Calu3 (cell line): Measurements from ENCODE around the gene PRDX6. TPM values are rescaled to one million over a fixed set of nuclear protein-coding genes. Genes with fewer than 3 reads are reported as not detected.

Experiments used
- BruUV-seq: library from RNA; stranded (reverse); fragments of 400-500 nt; replicated peaks from 2 replicates; lab custom pipeline; 2021; lab: Mats Ljungman, UMichigan
- CTCF ChIA-PET: fragments of 300-600 bp; sonication (Branson Sonifier 250); formaldehyde crosslinking; loops from one replicate; lab custom pipeline; 2022; ENCODE audit warnings: antibody characterized with exemption; lab: Charles Lee
- DNase-seq: peaks from one replicate; pipeline ENCODE4 v3.0.0; 2022
- H3K27ac Mint-ChIP-seq: one replicate; pipeline ENCODE4 v1.8.0; 2022; ENCODE audit warnings: mixed read lengths; ENCODE audit not compliant: unreplicated experiment
- H3K27me3 Mint-ChIP-seq: one replicate; pipeline ENCODE4 v1.8.0; 2022; ENCODE audit warnings: mixed read lengths; ENCODE audit not compliant: unreplicated experiment
- H3K36me3 Mint-ChIP-seq: one replicate; pipeline ENCODE4 v1.8.0; 2022; ENCODE audit warnings: mild to moderate bottlenecking, moderate library complexity, mixed read lengths; ENCODE audit not compliant: insufficient read depth, unreplicated experiment
- H3K4me1 Mint-ChIP-seq: one replicate; pipeline ENCODE4 v1.8.0; 2022; ENCODE audit warnings: mild to moderate bottlenecking, low read depth, mixed read lengths; ENCODE audit not compliant: unreplicated experiment
- H3K4me3 Mint-ChIP-seq: one replicate; pipeline ENCODE4 v1.8.0; 2022; ENCODE audit warnings: mild to moderate bottlenecking, low read depth, moderate library complexity, mixed read lengths; ENCODE audit not compliant: unreplicated experiment
- H3K9me3 Mint-ChIP-seq: one replicate; pipeline ENCODE4 v1.8.0; 2022; ENCODE audit warnings: low read depth, mixed read lengths; ENCODE audit not compliant: unreplicated experiment
- intact Hi-C: fragments of 100-400 bp; cut with micrococcal nuclease; formaldehyde crosslinking; loops from one replicate; pipeline ENCODE4 v1.10.0; 2022; ENCODE audit not compliant: unreplicated experiment
- total RNA-seq: library from RNA; stranded (reverse); gene quantifications from 2 replicates; pipeline ENCODE4 v1.2.3, GENCODE V29; 2022
- TF ChIP-seq, protein P1 (sequence below): fragments of 200-600 bp; IDR thresholded peaks from one replicate; pipeline ENCODE4 v1.8.0; 2022; ENCODE audit warnings: antibody characterized with exemption; ENCODE audit not compliant: unreplicated experiment

PRDX6 gene
- total RNA-seq, 1 experiment from 2014 or later: 360 TPM

DNA sequence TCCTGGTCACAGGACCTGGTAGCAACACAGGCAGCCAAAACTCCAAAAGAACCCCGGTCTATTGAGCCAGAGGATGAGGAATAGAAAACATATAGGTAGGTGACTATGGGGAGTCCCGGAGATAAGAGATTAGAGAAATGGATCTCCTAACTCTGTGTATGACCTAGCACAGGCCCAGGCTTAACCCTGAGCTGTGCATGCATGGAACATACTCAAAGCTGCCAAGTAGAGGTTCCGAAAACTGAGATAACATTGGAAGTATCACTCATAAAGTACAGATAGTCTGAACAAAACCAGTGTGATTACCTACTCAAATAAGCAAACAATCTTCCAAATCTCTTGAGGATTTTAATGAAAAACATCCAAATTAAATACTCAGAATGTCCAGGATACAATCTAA lies 31.5 kb upstream of the PRDX6 start:
- no TSS peak for BruUV-seq
- intact Hi-C loops: no loop called here
- no peaks in the 10 kb centered on the region for H3K27me3 Mint-ChIP-seq
- no peak for DNase-seq
- TF ChIP-seq, protein P1, sequence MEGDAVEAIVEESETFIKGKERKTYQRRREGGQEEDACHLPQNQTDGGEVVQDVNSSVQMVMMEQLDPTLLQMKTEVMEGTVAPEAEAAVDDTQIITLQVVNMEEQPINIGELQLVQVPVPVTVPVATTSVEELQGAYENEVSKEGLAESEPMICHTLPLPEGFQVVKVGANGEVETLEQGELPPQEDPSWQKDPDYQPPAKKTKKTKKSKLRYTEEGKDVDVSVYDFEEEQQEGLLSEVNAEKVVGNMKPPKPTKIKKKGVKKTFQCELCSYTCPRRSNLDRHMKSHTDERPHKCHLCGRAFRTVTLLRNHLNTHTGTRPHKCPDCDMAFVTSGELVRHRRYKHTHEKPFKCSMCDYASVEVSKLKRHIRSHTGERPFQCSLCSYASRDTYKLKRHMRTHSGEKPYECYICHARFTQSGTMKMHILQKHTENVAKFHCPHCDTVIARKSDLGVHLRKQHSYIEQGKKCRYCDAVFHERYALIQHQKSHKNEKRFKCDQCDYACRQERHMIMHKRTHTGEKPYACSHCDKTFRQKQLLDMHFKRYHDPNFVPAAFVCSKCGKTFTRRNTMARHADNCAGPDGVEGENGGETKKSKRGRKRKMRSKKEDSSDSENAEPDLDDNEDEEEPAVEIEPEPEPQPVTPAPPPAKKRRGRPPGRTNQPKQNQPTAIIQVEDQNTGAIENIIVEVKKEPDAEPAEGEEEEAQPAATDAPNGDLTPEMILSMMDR: no peak
- no peaks in the 10 kb centered on the region for H3K4me1 Mint-ChIP-seq
- no peak overlapping the region for H3K27ac Mint-ChIP-seq
- no peak overlapping the region for H3K4me3 Mint-ChIP-seq
- peaks cover 13% of the 10 kb centered on the region for H3K9me3 Mint-ChIP-seq
- no peaks in the 10 kb centered on the region for H3K36me3 Mint-ChIP-seq
- CTCF ChIA-PET: no interaction called here

DNA sequence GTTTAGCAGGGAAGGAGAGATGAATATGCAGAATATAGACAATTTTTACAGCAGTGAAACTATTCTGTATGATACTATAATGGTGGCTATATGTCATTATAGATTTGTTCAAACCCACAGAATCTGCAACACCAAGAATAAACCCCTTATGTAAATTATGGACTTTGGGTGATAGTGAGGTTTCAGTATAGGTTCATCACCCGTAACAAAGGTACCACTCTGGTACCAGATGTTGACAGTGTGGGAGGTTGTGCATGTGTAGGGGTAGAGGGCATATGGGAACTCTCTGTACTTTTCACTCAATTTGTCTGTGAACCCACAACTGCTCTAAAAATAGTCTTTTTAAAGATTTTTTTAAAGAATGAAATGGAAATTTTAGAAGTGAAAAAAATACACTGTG lies 29.9 kb upstream of the PRDX6 start:
- Mint-ChIP-seq H3K36me3 (no peaks in the 10 kb centered on the region), H3K27ac (no peak overlapping the region), H3K9me3 (peaks cover 13% of the 10 kb centered on the region), H3K4me1 (no peaks in the 10 kb centered on the region), H3K27me3 (no peaks in the 10 kb centered on the region), H3K4me3 (no peak overlapping the region)
- DNase-seq: no peak
- intact Hi-C loops: no loop called here
- CTCF ChIA-PET: no interaction called here
- no TSS peak for BruUV-seq
- TF ChIP-seq, protein P1: no peak

DNA sequence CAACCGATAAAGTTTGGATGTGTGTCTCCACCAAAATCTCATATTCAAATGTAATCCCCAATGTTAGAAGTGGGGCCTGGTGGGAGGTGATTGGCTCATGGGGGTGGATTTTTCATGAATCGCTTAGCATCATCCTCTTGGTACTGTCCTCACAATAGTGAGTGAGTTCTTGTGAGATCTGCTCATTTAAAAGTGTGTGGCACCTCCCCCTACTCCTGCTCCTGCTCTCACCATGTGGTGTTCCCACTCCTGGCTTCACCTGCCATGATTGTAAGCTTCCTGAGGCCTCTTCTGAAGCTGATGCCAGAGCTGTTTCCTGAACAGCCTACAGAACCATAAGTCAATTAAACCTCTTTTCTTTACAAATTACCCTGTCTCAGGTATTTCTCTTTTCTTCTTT lies 28.2 kb upstream of the PRDX6 start:
- no peak overlapping the region for H3K27ac Mint-ChIP-seq
- no peaks in the 10 kb centered on the region for H3K36me3 Mint-ChIP-seq
- peaks cover 8% of the 10 kb centered on the region for H3K9me3 Mint-ChIP-seq
- no peaks in the 10 kb centered on the region for H3K4me1 Mint-ChIP-seq
- intact Hi-C loops: no loop called here
- no TSS peak for BruUV-seq
- CTCF ChIA-PET: no interaction called here
- no peaks in the 10 kb centered on the region for H3K27me3 Mint-ChIP-seq
- no peak overlapping the region for H3K4me3 Mint-ChIP-seq
- DNase-seq: no peak
- TF ChIP-seq, protein P1: no peak

DNA sequence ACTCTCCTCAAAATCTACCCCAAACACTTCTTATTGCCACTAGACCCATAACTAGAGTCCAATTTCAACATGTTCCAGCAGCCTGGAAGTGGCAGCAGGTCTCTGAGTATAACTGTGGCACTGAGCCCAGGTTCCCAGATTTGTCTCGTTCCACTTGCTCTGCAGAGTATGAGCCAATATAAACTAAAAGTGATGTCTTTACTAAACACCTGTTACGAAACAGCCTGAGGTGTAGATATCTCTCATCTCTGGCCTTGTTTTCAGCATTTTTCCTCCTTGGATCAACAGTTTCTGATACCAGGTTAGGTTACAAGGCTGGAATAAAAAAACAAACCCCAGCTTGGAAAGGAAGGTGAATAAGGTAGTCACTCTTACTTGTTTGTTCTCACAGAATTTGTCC lies 25.2 kb upstream of the PRDX6 start:
- H3K36me3 Mint-ChIP-seq: no peaks in the 10 kb centered on the region
- intact Hi-C loops: no loop called here
- H3K9me3 Mint-ChIP-seq: peaks cover 2% of the 10 kb centered on the region
- H3K4me3 Mint-ChIP-seq: no peak overlapping the region
- no peaks in the 10 kb centered on the region for H3K27me3 Mint-ChIP-seq
- TF ChIP-seq, protein P1: no peak
- CTCF ChIA-PET: interaction anchor here (0.6 kb wide), 1 partner anchor 914 kb away, joined by 3 read pairs; no protein-coding TSS in a partner anchor
- DNase-seq: no peak
- H3K27ac Mint-ChIP-seq: no peak overlapping the region
- no TSS peak for BruUV-seq
- H3K4me1 Mint-ChIP-seq: no peaks in the 10 kb centered on the region
